ENCODE data around the gene USP33.

GRCh38 chr1:77794550-77794949 is 34.9 kb upstream of the USP33 start:
- no peak for TF ChIP-seq ATF6 (CRISPR knock-in tag; conservative IDR thresholded peaks at IDR 0.05)
- no peak for TF ChIP-seq ZNF124 (CRISPR knock-in tag; IDR thresholded peaks at IDR 0.05)
- no peak for TF ChIP-seq POLR2A (IDR thresholded peaks at IDR 0.05; ENCODE audit: insufficient read depth in 1 of 2, low read depth in 2 of 2, low read length in 2 of 2)
- TF ChIP-seq ZBTB42 (CRISPR knock-in tag; IDR thresholded peaks at IDR 0.05), result no peak
- no peak for TF ChIP-seq ADNP (CRISPR knock-in tag; IDR thresholded peaks at IDR 0.05)
- no peak for TF ChIP-seq RARG (CRISPR knock-in tag; IDR thresholded peaks at IDR 0.05; ENCODE audit: low read depth)
- TF ChIP-seq, protein P1, sequence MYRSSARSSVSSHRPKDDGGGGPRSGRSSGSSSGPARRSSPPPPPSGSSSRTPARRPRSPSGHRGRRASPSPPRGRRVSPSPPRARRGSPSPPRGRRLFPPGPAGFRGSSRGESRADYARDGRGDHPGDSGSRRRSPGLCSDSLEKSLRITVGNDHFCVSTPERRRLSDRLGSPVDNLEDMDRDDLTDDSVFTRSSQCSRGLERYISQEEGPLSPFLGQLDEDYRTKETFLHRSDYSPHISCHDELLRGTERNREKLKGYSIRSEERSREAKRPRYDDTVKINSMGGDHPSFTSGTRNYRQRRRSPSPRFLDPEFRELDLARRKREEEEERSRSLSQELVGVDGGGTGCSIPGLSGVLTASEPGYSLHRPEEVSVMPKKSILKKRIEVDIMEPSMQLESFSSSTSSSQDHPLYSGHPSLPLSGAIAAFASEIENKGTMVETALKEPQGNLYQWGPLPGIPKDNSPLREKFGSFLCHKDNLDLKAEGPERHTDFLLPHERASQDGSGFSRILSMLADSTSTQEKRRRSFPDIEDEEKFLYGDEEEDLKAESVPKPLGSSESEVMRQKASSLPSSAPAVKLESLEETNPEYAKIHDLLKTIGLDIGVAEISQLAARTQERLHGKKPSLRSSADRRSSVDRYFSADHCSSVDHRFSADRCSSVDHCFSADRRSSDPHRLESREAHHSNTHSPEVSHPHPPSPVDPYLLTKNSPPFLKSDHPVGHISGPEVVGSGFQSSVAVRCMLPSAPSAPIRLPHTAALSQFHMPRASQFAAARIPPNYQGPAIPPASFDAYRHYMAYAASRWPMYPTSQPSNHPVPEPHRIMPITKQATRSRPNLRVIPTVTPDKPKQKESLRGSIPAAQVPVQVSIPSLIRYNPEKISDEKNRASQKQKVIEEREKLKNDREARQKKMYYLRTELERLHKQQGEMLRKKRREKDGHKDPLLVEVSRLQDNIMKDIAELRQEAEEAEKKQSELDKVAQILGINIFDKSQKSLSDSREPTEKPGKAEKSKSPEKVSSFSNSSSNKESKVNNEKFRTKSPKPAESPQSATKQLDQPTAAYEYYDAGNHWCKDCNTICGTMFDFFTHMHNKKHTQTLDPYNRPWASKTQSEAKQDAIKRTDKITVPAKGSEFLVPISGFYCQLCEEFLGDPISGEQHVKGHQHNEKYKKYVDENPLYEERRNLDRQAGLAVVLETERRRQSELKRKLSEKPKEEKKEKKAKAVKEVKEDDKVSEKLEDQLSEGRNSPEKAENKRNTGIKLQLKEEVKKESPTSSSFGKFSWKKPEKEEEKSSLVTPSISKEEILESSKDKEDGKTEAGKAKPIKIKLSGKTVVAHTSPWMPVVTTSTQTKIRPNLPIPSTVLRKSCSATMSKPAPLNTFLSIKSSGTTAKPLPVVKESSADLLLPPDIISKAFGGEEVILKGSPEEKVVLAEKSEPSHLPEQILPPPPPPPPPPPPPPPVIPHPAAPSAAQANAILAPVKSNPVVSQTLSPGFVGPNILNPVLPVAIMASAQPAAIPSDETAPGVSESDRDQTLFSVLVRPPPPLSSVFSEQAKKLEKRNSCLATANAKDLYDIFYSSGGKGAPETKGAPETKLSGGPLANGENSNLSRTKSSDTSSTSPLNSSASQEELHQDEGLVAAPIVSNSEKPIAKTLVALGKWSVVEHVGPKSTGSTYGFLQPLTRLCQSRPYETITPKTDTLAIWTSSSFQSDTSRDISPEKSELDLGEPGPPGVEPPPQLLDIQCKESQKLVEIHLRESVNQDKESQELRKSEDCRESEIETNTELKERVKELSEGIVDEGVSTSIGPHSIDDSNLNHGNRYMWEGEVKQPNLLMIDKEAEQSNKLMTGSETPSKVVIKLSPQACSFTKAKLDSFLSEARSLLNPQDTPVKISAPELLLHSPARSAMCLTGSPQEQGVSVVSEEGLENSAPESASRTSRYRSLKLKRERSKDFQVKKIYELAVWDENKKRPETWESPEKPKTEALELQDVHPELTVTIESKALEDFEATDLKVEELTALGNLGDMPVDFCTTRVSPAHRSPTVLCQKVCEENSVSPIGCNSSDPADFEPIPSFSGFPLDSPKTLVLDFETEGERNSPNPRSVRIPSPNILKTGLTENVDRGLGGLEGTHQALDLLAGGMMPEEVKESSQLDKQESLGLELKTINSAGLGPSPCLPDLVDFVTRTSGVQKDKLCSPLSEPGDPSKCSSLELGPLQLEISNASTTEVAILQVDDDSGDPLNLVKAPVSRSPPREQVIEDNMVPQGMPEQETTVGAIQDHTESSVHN (CRISPR knock-in tag; IDR thresholded peaks at IDR 0.05), result no peak
- no peak for TF ChIP-seq MYNN (CRISPR knock-in tag; IDR thresholded peaks at IDR 0.05; ENCODE audit: low read depth)
- TF ChIP-seq SALL1 (CRISPR knock-in tag; IDR thresholded peaks at IDR 0.05), result no peak
- no peak for TF ChIP-seq CTCF (CRISPR knock-in tag; IDR thresholded peaks at IDR 0.05)
- TF ChIP-seq NR2F6 (IDR thresholded peaks at IDR 0.05), result no peak
- TF ChIP-seq NR2F6 (CRISPR knock-in tag; IDR thresholded peaks at IDR 0.05), result no peak
- TF ChIP-seq ZC3H4 (CRISPR knock-in tag; IDR thresholded peaks at IDR 0.05; ENCODE audit: borderline replicate concordance), result no peak
